Skeletal muscle tissue (tissue), 4 donors: Measurements from ENCODE around the gene PTGIS. TPM values are rescaled to one million over a fixed set of nuclear protein-coding genes. Genes with fewer than 3 reads are reported as not detected.
"Not testable (repeated sequence)": the region's sequence is repeated elsewhere in the genome, so short reads cannot be mapped to it uniquely, and the experiment has no call there.

Experiments
- H3K27ac ChIP-seq: one replicate; pipeline ENCODE4 v1.7.0; 2013; ENCODE audit warnings: mild to moderate bottlenecking, low read depth, low read length, inconsistent platforms
- H3K27me3 ChIP-seq, 3 donors: one replicate each; pipeline ENCODE4 v1.7.0; 2013; ENCODE audit warnings: low read length in 3 of 3; ENCODE audit not compliant: control insufficient read depth in 3 of 3, insufficient read depth in 3 of 3
- H3K36me3 ChIP-seq, 3 donors: one replicate each; pipeline ENCODE4 v1.7.0; 2013; ENCODE audit warnings: low read length in 3 of 3; ENCODE audit not compliant: control insufficient read depth in 3 of 3, insufficient read depth in 3 of 3
- H3K4me1 ChIP-seq, 3 donors: one replicate each; pipeline ENCODE4 v1.7.0; 2013; ENCODE audit warnings: low read length in 3 of 3, mild to moderate bottlenecking in 3 of 3; ENCODE audit not compliant: control insufficient read depth in 3 of 3, insufficient read depth in 3 of 3
- H3K4me3 ChIP-seq, 3 donors: one replicate each; pipeline ENCODE4 v1.7.0; 2013; ENCODE audit warnings: low read length in 3 of 3
- H3K9ac ChIP-seq, 3 donors: one replicate each; pipeline ENCODE4 v1.7.0; 2013; ENCODE audit warnings: low read length in 3 of 3, mild to moderate bottlenecking in 3 of 3, moderate library complexity in 2 of 3, low read depth in 1 of 3
- H3K9me3 ChIP-seq, 3 donors: one replicate each; pipeline ENCODE4 v1.7.0; 2013; ENCODE audit warnings: low read length in 3 of 3; ENCODE audit not compliant: control insufficient read depth in 3 of 3
- total RNA-seq: library from RNA; depleted of rRNA; stranded (reverse); fragments of >200 nt; gene quantifications from one replicate; pipeline ENCODE4 v1.2.3, GENCODE V29; 2014
- donor health status: Osteomylitis.

PTGIS gene
- 25.6 TPM for total RNA-seq

DNA sequence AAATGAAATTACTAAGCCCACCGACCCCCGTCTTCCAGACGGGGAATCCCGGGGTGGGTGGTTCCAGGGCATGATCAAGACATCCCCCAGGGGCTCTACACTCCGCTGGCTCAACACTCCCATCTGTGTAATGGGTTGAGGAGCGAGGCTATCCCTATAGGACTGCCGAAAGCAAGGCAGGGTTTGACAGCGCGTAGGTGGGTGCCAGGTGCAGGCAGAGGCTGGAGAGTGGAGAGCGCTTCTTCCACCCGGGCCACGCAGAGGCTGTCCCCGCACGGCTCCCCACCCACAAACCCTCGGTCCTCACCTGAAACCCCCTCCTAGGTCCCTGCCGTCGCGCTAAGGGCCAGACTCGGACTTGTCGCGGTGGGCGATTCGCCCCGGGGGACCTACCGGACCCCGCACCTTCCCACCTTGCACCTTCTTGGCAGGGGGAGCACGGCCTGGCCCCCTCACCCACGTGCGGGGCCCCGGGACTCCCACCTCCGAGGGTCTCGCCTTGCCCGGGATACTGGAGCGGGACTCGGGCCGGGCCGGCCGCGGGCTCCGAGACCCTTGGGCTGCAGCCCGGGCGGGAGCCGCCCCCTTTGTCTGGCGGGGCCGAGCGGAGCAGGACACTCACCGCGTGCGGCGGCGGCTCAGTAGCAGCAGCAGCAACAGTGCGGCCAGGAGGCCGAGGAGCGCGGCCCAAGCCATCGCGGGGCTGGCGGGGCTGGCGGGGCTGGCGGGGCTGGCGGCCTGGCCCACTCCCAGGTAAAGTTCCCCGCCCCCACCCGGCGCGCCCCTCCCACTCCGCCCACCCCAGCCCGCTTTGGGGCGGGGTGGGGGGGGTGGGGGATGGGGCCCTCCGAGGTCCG lies at the start of gene PTGIS:
Gene PTGIS, minus strand, starts transcription at position 717 of the 857 bp plus-strand sequence. Its CDS starts 21 bp downstream, at position 696.
- Histone ChIP-seq H3K4me1 (peaks cover 2 to 11% (median 8%) of the 10 kb centered on the region in 3 donors), H3K9me3 (no peaks in the 10 kb centered on the region), H3K27me3 (peaks cover 19 to 24% (median 20%) of the 10 kb centered on the region in 3 donors)

DNA sequence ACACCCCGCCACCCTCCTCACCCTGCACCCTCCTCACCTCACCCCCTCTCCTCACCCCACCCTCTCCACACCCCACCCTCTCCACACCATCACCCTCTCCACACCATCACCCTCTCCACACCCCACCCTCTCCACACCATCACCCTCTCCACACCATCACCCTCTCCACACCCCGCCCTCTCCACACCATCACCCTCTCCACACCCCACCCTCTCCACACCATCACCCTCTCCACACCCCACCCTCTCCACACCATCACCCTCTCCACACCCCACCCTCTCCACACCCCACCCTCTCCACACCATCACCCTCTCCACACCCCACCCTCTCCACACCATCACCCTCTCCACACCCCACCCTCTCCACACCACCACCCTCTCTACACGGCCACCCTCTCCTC lies 49.5 kb upstream of the PTGIS start:
- not testable (repeated sequence) for H3K27me3 ChIP-seq, H3K36me3 ChIP-seq, H3K9ac ChIP-seq, H3K27ac ChIP-seq, H3K4me3 ChIP-seq, H3K9me3 ChIP-seq
- peaks cover 8 to 12% (median 10%) of the 10 kb centered on the region in 3 donors for H3K4me1 ChIP-seq

More for the DNA sequence above, at the start of gene PTGIS:
- no peaks in the 10 kb centered on the region for H3K36me3 ChIP-seq
- peak within 1 kb of the TSS; percentile 28 to 74 (median 51) for H3K9ac ChIP-seq
- peak within 1 kb of the TSS; percentile 71 for H3K27ac ChIP-seq
- H3K4me3 ChIP-seq, result peak within 1 kb of the TSS; percentile 60 to 65 (median 64)

DNA sequence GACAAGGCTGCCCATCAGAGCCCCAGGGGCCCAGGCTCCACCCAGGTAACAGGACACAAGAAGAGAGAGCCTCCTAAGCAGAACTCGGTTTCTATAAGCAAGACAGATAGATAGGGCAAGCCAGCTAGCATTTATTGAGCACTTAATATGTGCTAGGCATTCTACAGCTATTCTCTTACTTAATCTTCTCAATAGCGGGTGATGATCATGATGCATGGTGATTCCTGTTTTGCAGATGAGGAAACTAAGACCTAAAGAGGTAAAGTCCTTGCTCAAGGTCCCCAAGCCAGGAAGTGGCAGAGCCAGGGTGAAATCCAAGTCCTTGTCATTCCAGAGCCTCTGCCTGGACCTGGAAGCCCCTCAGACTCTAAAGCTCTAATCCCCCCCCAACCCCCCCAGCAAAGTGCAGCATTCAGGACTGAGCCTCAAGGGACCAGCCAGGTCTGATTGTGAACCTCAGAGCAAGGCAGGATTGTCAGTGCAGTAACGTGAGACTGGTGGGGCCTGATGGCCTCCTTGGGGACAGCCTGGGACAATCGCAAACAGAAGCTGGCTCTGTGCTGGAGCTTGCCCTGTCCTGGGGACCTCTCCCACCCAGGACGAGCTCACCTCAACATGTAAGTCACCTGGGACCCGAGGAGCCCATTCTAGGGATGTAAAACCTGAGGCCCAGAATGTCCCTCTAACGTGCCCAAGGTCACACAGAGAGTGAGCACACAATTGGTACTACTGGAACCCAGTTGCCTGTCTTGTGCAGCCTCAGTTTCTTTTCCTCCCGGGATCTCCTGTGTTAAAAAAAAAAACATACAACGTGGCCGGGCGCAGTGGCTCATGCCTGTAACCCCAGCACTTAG lies 48.4 kb upstream of the PTGIS start:
- no peaks in the 10 kb centered on the region for H3K36me3 ChIP-seq
- H3K27ac ChIP-seq, result peak overlapping the region; percentile 64

DNA sequence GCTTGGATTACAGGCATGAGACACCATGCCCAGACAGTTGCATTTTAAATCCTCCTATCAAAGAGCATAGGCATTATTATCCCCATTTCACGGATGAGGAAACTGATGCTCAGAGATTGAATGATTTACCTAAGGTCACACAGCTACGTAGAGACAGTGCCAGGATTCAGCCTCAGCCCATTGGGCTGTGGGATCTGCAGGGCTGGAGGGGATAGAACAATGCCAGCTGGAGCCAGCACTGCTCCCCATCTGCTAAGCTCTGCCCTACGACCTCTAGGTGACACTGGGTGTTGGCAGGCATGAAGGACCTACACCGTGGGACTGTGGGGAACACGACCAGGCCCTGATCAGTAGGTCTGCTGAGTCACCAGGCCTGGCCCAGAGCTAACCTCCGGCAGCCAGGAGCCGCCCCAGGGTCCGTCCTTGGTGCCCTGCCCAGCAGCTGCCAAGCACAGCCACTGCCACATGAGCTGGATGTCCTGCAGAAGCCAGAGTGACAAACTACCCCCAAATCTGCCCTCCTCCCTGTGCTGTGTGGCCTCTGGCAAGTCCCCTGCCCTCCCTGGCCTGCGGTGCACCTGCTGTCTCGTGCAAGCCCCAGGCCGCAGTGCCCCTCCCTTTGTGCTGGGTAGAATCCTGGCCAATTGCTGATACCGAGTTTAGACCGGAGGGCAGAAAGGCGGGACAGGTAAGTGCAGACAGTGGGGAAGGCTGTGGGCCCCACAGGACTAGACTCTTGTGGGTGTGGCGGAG lies 47.6 kb upstream of the PTGIS start:
- no peaks in the 10 kb centered on the region for H3K36me3 ChIP-seq
- peak overlapping the region; percentile 64 for H3K27ac ChIP-seq
- peak overlapping the region in 2 of 3 donors; percentile 12 to 60 for H3K9ac ChIP-seq
- no peak overlapping the region for H3K4me3 ChIP-seq
- peaks cover 15 to 27% (median 24%) of the 10 kb centered on the region in 3 donors for H3K4me1 ChIP-seq
- no peaks in the 10 kb centered on the region for H3K27me3 ChIP-seq
- peaks cover 0 to 2% (median 0%) of the 10 kb centered on the region in 3 donors for H3K9me3 ChIP-seq

More for the DNA sequence above, 48.4 kb upstream of the PTGIS start:
- Histone ChIP-seq H3K4me1 (peaks cover 9 to 19% (median 16%) of the 10 kb centered on the region in 3 donors), H3K27me3 (no peaks in the 10 kb centered on the region), H3K9ac (peak overlapping the region in 1 of 3 donors; percentile 60), H3K9me3 (peaks cover 0 to 2% (median 0%) of the 10 kb centered on the region in 3 donors), H3K4me3 (no peak overlapping the region)

DNA sequence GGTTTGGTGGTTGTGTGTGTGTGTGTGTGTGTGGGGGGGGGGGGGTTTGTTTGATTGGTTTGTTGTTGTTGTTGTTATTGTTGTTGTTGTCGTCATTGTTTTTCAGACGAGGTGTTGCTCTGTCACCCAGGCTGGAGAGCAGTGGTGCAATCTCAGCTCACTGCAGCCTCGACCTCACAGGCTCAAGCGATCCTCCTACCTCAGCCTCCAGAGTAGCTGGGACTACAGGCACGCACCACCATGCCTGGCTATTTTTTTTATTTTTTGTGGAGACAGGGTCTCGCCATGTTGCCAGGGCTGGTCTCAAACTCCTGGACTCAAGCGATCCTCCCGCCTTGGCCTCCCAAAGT lies 47.1 kb upstream of the PTGIS start:
- Histone ChIP-seq H3K27ac (peak overlapping the region; percentile 64), H3K4me1 (peaks cover 16 to 28% (median 25%) of the 10 kb centered on the region in 3 donors)
- not testable (repeated sequence) for H3K27me3 ChIP-seq, H3K9ac ChIP-seq, H3K4me3 ChIP-seq, H3K9me3 ChIP-seq, H3K36me3 ChIP-seq

DNA sequence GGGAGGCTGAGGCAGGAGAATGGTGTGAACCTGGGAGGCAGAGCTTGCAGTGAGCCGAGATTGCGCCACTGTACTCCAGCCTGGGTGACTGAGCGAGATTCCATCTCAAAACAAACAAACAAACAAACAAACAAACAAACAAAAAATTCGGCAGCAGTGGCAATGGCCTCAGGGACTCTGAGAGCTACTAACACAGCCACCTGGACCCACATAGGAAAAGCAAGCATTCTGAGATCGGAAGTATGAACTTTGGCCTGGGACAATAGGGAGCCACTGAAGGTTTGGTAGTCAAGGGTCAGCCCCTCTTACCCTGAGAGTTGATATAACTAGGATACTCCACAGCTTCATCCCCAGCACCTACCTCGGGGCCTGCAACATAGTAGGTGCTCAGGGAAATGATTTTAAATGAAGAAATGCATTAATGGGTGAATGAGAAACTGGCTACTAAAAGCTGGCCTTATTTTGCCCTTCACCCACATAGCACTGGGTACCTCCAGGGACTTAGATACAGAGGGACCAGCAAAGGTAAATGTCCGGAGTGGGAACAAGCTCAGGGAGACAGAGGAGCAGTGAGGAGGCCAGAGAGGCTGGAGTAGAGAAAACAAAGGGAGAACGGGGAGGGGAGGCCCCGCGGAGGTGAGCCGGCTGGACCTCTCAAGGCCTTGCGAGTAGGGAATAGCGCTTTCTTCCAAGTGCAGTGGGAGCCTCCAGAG lies 46.6 kb upstream of the PTGIS start:
- H3K27me3 ChIP-seq, result no peaks in the 10 kb centered on the region
- no peak overlapping the region for H3K4me3 ChIP-seq
- H3K9me3 ChIP-seq, result peaks cover 0 to 2% (median 0%) of the 10 kb centered on the region in 3 donors
- peak overlapping the region; percentile 64 for H3K27ac ChIP-seq
- H3K9ac ChIP-seq, result no peak overlapping the region
- no peaks in the 10 kb centered on the region for H3K36me3 ChIP-seq
- H3K4me1 ChIP-seq, result peaks cover 16 to 28% (median 25%) of the 10 kb centered on the region in 3 donors

DNA sequence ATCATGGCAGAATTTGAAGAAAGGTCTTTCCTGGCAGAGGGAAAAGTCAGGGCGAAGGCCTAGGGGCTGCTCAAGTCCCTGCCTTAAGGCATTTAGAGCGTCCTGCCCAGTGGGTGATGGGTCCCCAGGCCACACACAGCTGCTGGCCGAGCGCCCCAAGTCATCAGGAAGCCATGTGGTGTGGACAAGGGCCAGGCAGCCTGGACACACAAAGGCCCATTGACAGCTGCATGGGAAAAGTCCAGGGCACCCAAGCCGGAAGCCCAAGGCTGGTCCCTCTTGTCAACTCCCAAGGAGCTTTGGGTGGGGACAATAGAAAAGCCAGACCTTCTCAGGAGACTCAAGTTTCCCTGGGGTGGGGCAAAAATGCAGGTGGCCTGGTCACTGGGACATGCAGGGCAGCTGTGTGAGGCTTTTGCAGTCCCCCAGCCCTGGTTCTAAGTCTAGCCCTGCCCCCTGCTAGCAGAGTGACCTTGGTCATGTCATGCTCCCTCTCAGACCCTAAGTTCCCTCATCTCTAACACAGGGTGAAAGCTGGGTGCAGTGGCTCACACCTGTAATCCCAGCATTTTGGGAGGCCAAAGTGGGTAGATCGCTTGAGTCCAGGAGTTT lies 44.3 kb upstream of the PTGIS start:
- no peaks in the 10 kb centered on the region for H3K9me3 ChIP-seq
- H3K4me1 ChIP-seq, result peaks cover 16 to 33% (median 30%) of the 10 kb centered on the region in 3 donors
- H3K9ac ChIP-seq, result no peak overlapping the region
- H3K27me3 ChIP-seq, result no peaks in the 10 kb centered on the region
- H3K36me3 ChIP-seq, result no peaks in the 10 kb centered on the region
- no peak overlapping the region for H3K4me3 ChIP-seq
- peak overlapping the region; percentile 54 for H3K27ac ChIP-seq

DNA sequence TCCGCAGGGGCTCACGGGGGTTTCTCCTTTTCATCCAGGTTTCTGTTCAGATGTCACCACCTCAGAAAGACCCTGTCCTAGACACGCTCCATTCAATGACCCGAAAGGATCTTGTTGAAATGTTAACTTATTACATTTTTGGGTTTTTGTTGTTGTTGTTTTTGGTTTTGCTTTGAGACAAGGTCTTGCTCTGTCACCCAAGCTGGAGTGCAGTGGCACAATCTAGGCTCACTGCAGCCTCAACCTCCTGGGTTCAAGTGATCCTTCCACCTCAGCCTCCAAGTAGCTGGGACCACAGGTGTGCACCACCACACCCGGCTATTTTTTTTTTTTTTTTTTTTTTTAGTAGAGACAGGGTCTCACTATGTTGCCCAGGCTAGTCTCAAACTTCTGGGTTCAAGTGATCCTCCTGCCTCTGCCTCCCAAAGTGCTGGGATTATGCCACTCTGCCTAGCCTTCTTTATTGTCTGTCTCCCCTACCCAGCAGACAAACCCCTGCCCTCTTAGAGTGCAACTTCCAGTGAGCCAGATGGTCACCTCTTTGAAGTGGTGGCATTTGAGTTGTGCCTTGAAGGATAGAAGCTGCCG lies 43.7 kb upstream of the PTGIS start:
- Histone ChIP-seq H3K9ac (peak overlapping the region in 1 of 3 donors; percentile 35), H3K4me3 (peak overlapping the region in 1 of 3 donors; percentile 32)
- H3K36me3 ChIP-seq, result not testable (repeated sequence)

More for the DNA sequence above, 43.7 kb upstream of the PTGIS start:
- not testable (repeated sequence) for H3K9me3 ChIP-seq, H3K27me3 ChIP-seq
- H3K27ac ChIP-seq, result peak overlapping the region; percentile 54
- peaks cover 16 to 33% (median 30%) of the 10 kb centered on the region in 3 donors for H3K4me1 ChIP-seq
